D341Med (cell line): ENCODE measurements around the gene IL17C.
A peak's percentile ranks its signal among the peaks of the same experiment; 100 is the strongest.

ENCODE experiments used
- DNase-seq: peaks from one replicate; pipeline ENCODE4 v3.0.0; 2012; ENCODE audit warnings: low spot score

IL17C gene

GRCh38 chr16:88685156-88686061 lies 47.0 kb downstream of the IL17C start:
- peak; percentile 64 for DNase-seq

DNA sequence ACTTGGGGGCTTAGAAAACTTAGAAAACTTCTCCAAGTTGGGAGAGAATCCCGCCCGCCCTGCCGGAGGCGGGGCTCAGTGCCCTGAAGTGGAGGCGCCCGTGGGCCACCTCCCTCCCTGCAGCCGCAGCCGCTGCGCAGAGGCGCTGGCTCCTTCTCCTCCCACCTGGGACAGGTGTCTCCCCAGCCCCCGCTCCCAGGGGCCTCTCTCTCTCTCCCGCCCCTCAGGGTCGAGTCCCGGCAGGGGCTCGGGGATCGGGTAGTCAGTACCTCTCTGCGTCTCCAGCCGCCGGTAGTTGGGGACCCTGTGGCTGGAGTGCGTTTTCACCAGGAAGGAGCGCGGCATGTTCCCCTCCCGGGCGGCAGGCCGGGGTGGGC lies 47.7 kb downstream of the IL17C start:
- no peak for DNase-seq

GRCh38 chr16:88686439-88687253 lies 48.3 kb downstream of the IL17C start, which contains the start of gene SNAI3:
TSS of gene SNAI3 (minus strand) at chr16:88686507. CDS start at chr16:88686406, 101 bp downstream.
- peak; percentile 95 for DNase-seq

DNA sequence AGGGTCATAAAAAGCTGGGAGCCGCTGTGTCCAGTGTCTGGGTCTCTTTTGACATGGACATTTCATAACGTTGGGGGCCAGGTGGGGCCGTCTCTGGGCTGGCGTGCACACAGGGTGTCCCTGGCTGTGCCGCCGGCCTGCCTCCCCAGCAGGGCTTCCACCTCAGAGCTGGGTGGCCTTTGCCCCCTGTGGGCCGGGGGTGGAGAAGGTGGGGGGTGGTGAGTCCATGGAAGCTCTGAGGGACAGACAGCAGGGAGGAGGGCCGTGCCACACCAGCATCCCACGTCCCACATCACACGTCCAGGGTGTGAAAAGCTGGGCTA lies 48.8 kb downstream of the IL17C start:
- no peak for DNase-seq

DNA sequence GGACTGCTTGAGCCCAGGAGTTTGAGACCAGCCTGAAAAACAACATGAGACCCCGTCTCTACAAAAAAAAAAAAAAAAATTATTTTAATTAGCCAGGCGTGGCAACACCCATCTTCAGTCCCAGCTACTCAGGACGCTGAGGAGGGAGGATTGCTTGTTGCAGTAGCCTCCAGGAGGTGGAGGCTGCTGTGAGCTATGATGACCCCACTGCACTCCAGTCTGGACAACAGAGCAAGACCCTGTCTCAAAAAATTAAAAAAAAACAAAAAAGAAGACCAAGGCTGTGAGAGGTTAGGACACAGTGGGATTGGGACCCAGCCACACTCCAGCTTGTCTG lies 49.3 kb downstream of the IL17C start:
- DNase-seq = no peak

GRCh38 chr16:88688013-88688778 lies 49.8 kb downstream of the IL17C start:
- DNase-seq = peak; percentile 85
